ENCODE measurements around the gene IMMP2L.

DNA sequence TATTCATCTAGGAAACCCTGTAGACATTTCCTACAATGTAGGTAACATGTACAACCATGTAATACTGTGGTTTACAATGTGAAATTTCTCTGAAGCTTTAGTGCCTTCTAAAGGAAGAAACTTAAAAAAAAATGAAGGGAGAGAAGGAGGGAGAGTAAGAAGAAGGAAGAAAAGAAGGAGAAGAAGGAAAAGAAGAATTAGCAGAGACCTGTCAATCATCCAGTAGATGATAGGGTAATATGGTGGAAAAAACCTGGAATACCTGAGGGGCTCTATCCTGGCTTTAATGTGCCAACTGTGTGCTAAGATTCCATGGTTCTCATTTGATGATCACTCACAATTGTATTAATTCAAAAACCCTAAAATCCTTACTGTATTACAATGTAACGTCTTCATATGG, 474.0 kb downstream of the IMMP2L start:
- TF ChIP-seq ZBTB1 (CRISPR knock-in tag; IDR thresholded peaks at IDR 0.05; ENCODE audit: borderline replicate concordance) = no peak
- TF ChIP-seq ZNF263 (CRISPR knock-in tag; IDR thresholded peaks at IDR 0.05) = no peak
- TF ChIP-seq KDM2A (CRISPR knock-in tag; IDR thresholded peaks at IDR 0.05; ENCODE audit: borderline replicate concordance, low read depth) = no peak
- TF ChIP-seq GTF2F1 (IDR thresholded peaks at IDR 0.05; ENCODE audit: low read length) = no peak
- TF ChIP-seq PCBP1 (IDR thresholded peaks at IDR 0.05; ENCODE audit: borderline replicate concordance, low read depth, low read length) = no peak
- TF ChIP-seq POLR2A (IDR thresholded peaks at IDR 0.05; ENCODE audit: insufficient read depth in 1 of 2, low read depth in 2 of 2, low read length in 2 of 2) = no peak
- no peak for TF ChIP-seq ZFP91 (CRISPR knock-in tag; IDR thresholded peaks at IDR 0.05; ENCODE audit: borderline replicate concordance)
- no peak for TF ChIP-seq SOX6 (IDR thresholded peaks at IDR 0.05)
- no peak for TF ChIP-seq SOX6 (CRISPR knock-in tag; IDR thresholded peaks at IDR 0.05)
- TF ChIP-seq ZNF24 (IDR thresholded peaks at IDR 0.05) = no peak

All from HepG2 (cell line).